ENCODE results near the gene TRAPPC3.

The TRAPPC3 gene

GRCh38 chr1:36097693-36098585 lies 51.3 kb downstream of the TRAPPC3 start:
- DNase-seq (ENCODE audit: low spot score): no peak
- in situ Hi-C loops (cut with MboI; ENCODE audit: low pct_unique_long_range_greater_than_20kb, low sequenced_read_pairs, unreplicated experiment): loop anchor here (10.0 kb wide), 1 partner anchor 87 kb away; no protein-coding TSS in a partner anchor
- TF ChIP-seq CTCF (IDR thresholded peaks at IDR 0.05; ENCODE audit: extremely low read depth, insufficient read depth, missing control alignments): no peak

GRCh38 chr1:36096500-36097432 lies 52.5 kb downstream of the TRAPPC3 start:
- DNase-seq (ENCODE audit: low spot score): no peak
- no peak for TF ChIP-seq CTCF (IDR thresholded peaks at IDR 0.05; ENCODE audit: extremely low read depth, insufficient read depth, missing control alignments)
- in situ Hi-C loops (cut with MboI; ENCODE audit: low pct_unique_long_range_greater_than_20kb, low sequenced_read_pairs, unreplicated experiment): loop anchor here (10.0 kb wide), 1 partner anchor 88 kb away; no protein-coding TSS in a partner anchor

DNA sequence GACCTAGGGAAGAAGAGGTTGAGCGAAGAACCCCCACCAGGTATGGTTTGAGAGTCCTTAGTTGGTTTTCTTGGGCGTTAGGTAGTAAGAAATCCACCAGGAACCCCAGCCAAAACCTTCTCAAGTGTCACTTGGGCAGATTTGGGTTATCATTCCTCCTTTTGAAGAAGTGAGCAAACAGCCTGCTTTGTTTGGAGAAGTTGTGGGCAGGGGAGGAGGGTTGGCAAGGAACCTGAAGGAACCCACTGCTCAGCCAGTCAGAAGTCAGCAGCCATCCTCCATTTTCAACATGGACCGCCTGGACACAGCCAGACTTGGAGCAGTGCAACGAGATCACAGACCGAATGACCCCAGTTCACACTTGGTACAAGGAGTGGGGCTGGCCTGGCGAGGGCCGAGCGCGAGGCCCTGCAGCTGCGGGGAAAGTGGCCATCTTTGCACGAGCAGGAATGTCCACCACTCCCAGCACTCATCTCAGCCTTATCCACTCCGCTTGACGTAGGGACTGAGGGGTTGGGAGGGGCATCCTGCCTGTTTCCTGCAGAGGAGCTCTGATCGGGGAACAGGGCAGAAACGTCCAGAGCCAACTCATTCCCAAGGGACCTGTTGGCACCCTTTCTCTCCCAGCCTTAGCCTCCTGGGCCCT lies 53.4 kb downstream of the TRAPPC3 start:
- no peak for DNase-seq (ENCODE audit: low spot score)
- in situ Hi-C loops (cut with MboI; ENCODE audit: low pct_unique_long_range_greater_than_20kb, low sequenced_read_pairs, unreplicated experiment): loop anchor here (10.0 kb wide), 1 partner anchor 89 kb away; no protein-coding TSS in a partner anchor
- no peak for TF ChIP-seq CTCF (IDR thresholded peaks at IDR 0.05; ENCODE audit: extremely low read depth, insufficient read depth, missing control alignments)

DNA sequence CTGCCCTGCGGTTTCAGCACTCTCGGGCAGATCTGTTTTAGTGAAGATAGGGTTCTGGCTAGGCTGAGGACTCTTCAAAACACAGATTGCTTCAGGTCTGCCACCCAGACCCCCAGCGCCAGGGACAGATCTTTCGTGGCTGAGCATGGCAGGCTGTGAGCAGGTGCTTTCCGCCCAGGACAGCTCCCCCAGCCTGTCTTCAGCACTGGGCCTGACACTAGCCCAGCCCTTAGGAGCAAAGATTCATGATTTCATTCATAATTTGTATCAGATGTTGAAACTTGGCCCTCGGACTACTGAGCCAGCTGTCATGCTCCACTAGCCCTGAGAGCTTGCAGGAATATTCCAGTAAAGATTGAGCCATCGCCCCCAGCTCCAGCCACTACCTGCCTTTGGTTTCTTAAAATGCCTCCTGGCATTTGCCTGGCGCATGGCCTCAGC lies 54.6 kb downstream of the TRAPPC3 start:
- no peak for TF ChIP-seq CTCF (IDR thresholded peaks at IDR 0.05; ENCODE audit: extremely low read depth, insufficient read depth, missing control alignments)
- in situ Hi-C loops (cut with MboI; ENCODE audit: low pct_unique_long_range_greater_than_20kb, low sequenced_read_pairs, unreplicated experiment): loop anchor here (10.0 kb wide), 1 partner anchor 90 kb away; no protein-coding TSS in a partner anchor
- no peak for DNase-seq (ENCODE audit: low spot score)

- in situ Hi-C loops (cut with MboI; ENCODE audit: low pct_unique_long_range_greater_than_20kb, low sequenced_read_pairs, unreplicated experiment): loop anchor here (10.0 kb wide), 1 partner anchor 91 kb away; no protein-coding TSS in a partner anchor
- no peak for TF ChIP-seq CTCF (IDR thresholded peaks at IDR 0.05; ENCODE audit: extremely low read depth, insufficient read depth, missing control alignments)
- DNase-seq (ENCODE audit: low spot score): no peak
Measured at GRCh38 chr1:36093929-36094328, 55.4 kb downstream of the TRAPPC3 start.

DNA sequence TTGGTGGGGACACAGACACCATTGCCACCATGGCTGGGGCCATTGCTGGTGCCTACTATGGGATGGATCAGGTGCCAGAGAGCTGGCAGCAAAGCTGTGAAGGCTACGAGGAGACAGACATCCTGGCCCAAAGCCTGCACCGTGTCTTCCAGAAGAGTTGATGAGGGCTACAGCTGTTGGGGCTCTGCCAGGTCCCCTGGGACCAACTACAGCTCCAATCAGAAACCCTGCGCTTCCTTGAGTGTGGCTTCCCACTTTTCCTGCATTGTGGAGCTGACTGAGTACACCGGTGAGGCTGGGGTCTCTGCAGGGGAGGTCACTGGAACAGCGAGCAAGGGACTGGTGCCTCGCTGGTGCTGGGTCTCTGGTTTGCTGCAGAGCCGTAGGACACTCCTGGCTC lies 56.1 kb downstream of the TRAPPC3 start:
- in situ Hi-C loops (cut with MboI; ENCODE audit: low pct_unique_long_range_greater_than_20kb, low sequenced_read_pairs, unreplicated experiment): loop anchor here (10.0 kb wide), 1 partner anchor 92 kb away; no protein-coding TSS in a partner anchor
- DNase-seq (ENCODE audit: low spot score): no peak
- TF ChIP-seq CTCF (IDR thresholded peaks at IDR 0.05; ENCODE audit: extremely low read depth, insufficient read depth, missing control alignments): no peak
